ENCODE measurements around the gene DOCK11.
"Not testable (repeated sequence)": the region's sequence is repeated elsewhere in the genome, so short reads cannot be mapped to it uniquely, and the experiment has no call there.

DNA sequence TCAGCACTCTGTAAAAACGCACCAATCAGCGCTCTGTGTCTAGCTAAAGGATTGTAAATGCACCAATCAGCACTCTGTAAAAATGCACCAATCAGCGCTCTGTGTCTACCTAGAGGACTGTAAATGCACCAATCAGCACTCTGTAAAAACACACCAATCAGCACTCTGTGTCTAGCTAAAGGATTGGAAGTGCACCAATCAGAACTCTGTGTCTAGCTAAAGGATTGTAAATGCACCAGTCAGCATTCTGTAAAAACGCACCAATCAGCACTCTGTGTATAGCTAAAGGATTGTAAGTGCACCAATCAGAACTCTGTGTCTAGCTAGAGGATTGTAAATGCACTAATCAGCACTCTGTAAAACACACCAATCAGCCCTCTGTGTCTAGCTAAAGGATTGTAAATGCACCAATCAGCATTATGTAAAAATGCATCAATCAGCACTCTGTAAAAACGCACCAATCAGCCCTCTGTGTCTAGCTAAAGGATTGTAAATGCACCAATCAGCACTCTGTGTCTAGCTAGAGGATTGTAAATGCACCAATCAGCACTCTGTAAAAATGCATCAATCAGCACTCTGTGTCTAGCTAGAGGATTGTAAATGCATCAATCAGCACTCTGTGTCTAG lies 24.8 kb upstream of the DOCK11 start:
- TF ChIP-seq, protein P1, sequence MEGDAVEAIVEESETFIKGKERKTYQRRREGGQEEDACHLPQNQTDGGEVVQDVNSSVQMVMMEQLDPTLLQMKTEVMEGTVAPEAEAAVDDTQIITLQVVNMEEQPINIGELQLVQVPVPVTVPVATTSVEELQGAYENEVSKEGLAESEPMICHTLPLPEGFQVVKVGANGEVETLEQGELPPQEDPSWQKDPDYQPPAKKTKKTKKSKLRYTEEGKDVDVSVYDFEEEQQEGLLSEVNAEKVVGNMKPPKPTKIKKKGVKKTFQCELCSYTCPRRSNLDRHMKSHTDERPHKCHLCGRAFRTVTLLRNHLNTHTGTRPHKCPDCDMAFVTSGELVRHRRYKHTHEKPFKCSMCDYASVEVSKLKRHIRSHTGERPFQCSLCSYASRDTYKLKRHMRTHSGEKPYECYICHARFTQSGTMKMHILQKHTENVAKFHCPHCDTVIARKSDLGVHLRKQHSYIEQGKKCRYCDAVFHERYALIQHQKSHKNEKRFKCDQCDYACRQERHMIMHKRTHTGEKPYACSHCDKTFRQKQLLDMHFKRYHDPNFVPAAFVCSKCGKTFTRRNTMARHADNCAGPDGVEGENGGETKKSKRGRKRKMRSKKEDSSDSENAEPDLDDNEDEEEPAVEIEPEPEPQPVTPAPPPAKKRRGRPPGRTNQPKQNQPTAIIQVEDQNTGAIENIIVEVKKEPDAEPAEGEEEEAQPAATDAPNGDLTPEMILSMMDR (IDR thresholded peaks at IDR 0.05) = not testable (repeated sequence)
- TF ChIP-seq POLR2A (IDR thresholded peaks at IDR 0.05) = not testable (repeated sequence)
